GM23338 (cell line): ENCODE data around the gene SHISA2. TPM values are rescaled to one million over a fixed set of nuclear protein-coding genes. Genes with fewer than 3 reads are reported as not detected.
"Not testable (repeated sequence)": the region's sequence is repeated elsewhere in the genome, so short reads cannot be mapped to it uniquely, and the experiment has no call there.

ENCODE experiments used
- ATAC-seq: fragments of 200-7000 bp; cut with Tn5 transposase; 3 replicates; pipeline ENCODE4 v1.9.1; 2020
- DNase-seq: peaks from one replicate; pipeline ENCODE4 v3.0.0-alpha.2; 2015; ENCODE audit warnings: low spot score
- H2AFZ ChIP-seq: fragments of 200-600 bp; sonication (generic); 2 replicates; pipeline ENCODE4 v1.8.0; 2016; ENCODE audit warnings: antibody characterized with exemption, mild to moderate bottlenecking, moderate library complexity
- H3F3A ChIP-seq: fragments of 200-600 bp; sonication (generic); replicated peaks from 2 replicates; pipeline ENCODE4 v1.8.0; 2017; ENCODE audit warnings: antibody characterized with exemption, mixed run types, low read depth
- H3K27ac ChIP-seq: fragments of 200-600 bp; sonication (generic); 2 replicates; pipeline ENCODE4 v1.6.1; 2016; ENCODE audit warnings: low read depth
- H3K27me3 ChIP-seq: fragments of 200-600 bp; sonication (generic); 2 replicates; pipeline ENCODE4 v1.8.0; 2016; ENCODE audit warnings: mild to moderate bottlenecking, mixed run types, moderate library complexity; ENCODE audit not compliant: insufficient read depth
- H3K36me3 ChIP-seq: fragments of 200-600 bp; sonication (generic); 2 replicates; pipeline ENCODE4 v1.8.0; 2016; ENCODE audit warnings: mild to moderate bottlenecking; ENCODE audit not compliant: insufficient read depth
- H3K4me1 ChIP-seq: fragments of 200-600 bp; sonication (generic); 2 replicates; pipeline ENCODE4 v1.8.0; 2016; ENCODE audit warnings: mild to moderate bottlenecking, moderate library complexity; ENCODE audit not compliant: insufficient read depth
- H3K4me2 ChIP-seq: fragments of 200-600 bp; sonication (generic); 2 replicates; pipeline ENCODE4 v1.7.1; 2017; ENCODE audit warnings: mixed run types
- H3K4me3 ChIP-seq: fragments of 200-600 bp; sonication (generic); 2 replicates; pipeline ENCODE4 v1.6.1; 2016; ENCODE audit warnings: mixed run types
- H3K79me2 ChIP-seq: fragments of 200-600 bp; sonication (generic); replicated peaks from 2 replicates; pipeline ENCODE4 v1.8.0; 2017; ENCODE audit warnings: mild to moderate bottlenecking; ENCODE audit not compliant: insufficient read depth
- H3K9me2 ChIP-seq: fragments of 200-600 bp; sonication (generic); 2 replicates; pipeline ENCODE4 v1.8.0; 2017; ENCODE audit not compliant: insufficient read depth
- H4K20me1 ChIP-seq: fragments of 200-600 bp; sonication (generic); replicated peaks from 2 replicates; pipeline ENCODE4 v1.8.0; 2017; ENCODE audit warnings: mild to moderate bottlenecking; ENCODE audit not compliant: insufficient read depth
- H3K27ac Mint-ChIP-seq: 2 replicates; pipeline ENCODE4 v1.8.0; 2020; ENCODE audit warnings: inconsistent platforms, mild to moderate bottlenecking, moderate library complexity, mixed read lengths
- H3K27me3 Mint-ChIP-seq: 3 replicates; pipeline ENCODE4 v1.8.0; 2022; ENCODE audit warnings: low read depth, mild to moderate bottlenecking, moderate library complexity, mixed read lengths, inconsistent platforms; ENCODE audit not compliant: insufficient read depth, poor library complexity
- H3K36me3 Mint-ChIP-seq: 3 replicates; pipeline ENCODE4 v1.8.0; 2021; ENCODE audit warnings: low read depth, mild to moderate bottlenecking, inconsistent platforms, moderate library complexity, mixed read lengths
- H3K4me1 Mint-ChIP-seq: 3 replicates; pipeline ENCODE4 v1.8.0; 2020; ENCODE audit warnings: mild to moderate bottlenecking, inconsistent platforms, mixed read lengths
- H3K4me3 Mint-ChIP-seq: 3 replicates; pipeline ENCODE4 v1.8.0; 2021; ENCODE audit warnings: moderate library complexity, mild to moderate bottlenecking, inconsistent platforms, mixed read lengths
- H3K9me3 Mint-ChIP-seq: 3 replicates; pipeline ENCODE4 v1.8.0; 2020; ENCODE audit warnings: moderate library complexity, mild to moderate bottlenecking, inconsistent platforms, mixed read lengths
- EZH2phosphoT487 ChIP-seq: fragments of 200-600 bp; sonication (generic); IDR thresholded peaks from one replicate; pipeline ENCODE4 v1.8.1; 2018; ENCODE audit warnings: antibody characterized with exemption; ENCODE audit not compliant: unreplicated experiment
- JUNB ChIP-seq: IDR thresholded peaks from one replicate; pipeline ENCODE4 v1.6.1; 2016; ENCODE audit warnings: antibody characterized with exemption; ENCODE audit not compliant: unreplicated experiment
- polyA plus RNA-seq: library from polyadenylated mRNA; unstranded; fragments of >200 nt; fragmentation: Nextera tagmentation; extraction: Ambion mirVana; gene quantifications from 2 replicates; pipeline ENCODE4 v1.2.1, GENCODE V29; 2016
- total RNA-seq: library from RNA; depleted of rRNA; stranded (reverse); fragments of >200 nt; shearing (Covaris generic); gene quantifications from 2 replicates; pipeline ENCODE4 v1.2.3, GENCODE V29; 2014
- TF ChIP-seq, protein P1 (sequence below): fragments of 250-450 bp; sonication (Bioruptor Pico); IDR thresholded peaks from 2 replicates; pipeline ENCODE4 v1.5.0; 2020; ENCODE audit warnings: mild to moderate bottlenecking, moderate library complexity
- TF ChIP-seq, protein P2 (sequence below), 2 experiments: fragments of 200-600 bp in 1 of 2; sonication (generic) in 1 of 2; conservative IDR thresholded peaks; 2 replicates each; pipeline versions ENCODE4 v1.5.1 to v1.6.1; 2016 to 2017; ENCODE audit warnings: antibody characterized with exemption in 2 of 2, low read depth in 2 of 2, mild to moderate bottlenecking in 2 of 2, moderate library complexity in 1 of 2

The SHISA2 gene
- total and polyA plus RNA-seq, 2 experiments from 2014 or later: 17.9 to 37.4 TPM

DNA sequence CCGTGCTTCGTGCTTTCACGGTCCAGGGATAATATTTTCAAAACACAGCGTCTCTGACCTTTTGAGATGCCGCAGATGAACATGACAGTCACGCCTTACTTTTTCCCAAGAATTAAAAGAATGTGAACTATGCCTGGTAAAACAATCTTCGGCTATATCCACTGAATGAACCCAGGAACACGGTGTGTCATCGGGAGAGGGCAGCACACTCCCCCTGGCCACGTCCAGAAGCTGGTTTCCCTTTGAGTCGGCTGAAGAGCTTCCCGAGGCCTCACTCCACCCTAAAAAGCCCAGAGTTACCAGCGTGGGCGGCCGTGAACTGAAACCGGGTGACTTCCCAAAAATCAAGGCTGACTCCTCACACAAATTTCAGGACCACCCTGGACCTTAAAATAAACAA is 22.9 kb upstream of the SHISA2 start (continued):
- TF ChIP-seq, protein P1, sequence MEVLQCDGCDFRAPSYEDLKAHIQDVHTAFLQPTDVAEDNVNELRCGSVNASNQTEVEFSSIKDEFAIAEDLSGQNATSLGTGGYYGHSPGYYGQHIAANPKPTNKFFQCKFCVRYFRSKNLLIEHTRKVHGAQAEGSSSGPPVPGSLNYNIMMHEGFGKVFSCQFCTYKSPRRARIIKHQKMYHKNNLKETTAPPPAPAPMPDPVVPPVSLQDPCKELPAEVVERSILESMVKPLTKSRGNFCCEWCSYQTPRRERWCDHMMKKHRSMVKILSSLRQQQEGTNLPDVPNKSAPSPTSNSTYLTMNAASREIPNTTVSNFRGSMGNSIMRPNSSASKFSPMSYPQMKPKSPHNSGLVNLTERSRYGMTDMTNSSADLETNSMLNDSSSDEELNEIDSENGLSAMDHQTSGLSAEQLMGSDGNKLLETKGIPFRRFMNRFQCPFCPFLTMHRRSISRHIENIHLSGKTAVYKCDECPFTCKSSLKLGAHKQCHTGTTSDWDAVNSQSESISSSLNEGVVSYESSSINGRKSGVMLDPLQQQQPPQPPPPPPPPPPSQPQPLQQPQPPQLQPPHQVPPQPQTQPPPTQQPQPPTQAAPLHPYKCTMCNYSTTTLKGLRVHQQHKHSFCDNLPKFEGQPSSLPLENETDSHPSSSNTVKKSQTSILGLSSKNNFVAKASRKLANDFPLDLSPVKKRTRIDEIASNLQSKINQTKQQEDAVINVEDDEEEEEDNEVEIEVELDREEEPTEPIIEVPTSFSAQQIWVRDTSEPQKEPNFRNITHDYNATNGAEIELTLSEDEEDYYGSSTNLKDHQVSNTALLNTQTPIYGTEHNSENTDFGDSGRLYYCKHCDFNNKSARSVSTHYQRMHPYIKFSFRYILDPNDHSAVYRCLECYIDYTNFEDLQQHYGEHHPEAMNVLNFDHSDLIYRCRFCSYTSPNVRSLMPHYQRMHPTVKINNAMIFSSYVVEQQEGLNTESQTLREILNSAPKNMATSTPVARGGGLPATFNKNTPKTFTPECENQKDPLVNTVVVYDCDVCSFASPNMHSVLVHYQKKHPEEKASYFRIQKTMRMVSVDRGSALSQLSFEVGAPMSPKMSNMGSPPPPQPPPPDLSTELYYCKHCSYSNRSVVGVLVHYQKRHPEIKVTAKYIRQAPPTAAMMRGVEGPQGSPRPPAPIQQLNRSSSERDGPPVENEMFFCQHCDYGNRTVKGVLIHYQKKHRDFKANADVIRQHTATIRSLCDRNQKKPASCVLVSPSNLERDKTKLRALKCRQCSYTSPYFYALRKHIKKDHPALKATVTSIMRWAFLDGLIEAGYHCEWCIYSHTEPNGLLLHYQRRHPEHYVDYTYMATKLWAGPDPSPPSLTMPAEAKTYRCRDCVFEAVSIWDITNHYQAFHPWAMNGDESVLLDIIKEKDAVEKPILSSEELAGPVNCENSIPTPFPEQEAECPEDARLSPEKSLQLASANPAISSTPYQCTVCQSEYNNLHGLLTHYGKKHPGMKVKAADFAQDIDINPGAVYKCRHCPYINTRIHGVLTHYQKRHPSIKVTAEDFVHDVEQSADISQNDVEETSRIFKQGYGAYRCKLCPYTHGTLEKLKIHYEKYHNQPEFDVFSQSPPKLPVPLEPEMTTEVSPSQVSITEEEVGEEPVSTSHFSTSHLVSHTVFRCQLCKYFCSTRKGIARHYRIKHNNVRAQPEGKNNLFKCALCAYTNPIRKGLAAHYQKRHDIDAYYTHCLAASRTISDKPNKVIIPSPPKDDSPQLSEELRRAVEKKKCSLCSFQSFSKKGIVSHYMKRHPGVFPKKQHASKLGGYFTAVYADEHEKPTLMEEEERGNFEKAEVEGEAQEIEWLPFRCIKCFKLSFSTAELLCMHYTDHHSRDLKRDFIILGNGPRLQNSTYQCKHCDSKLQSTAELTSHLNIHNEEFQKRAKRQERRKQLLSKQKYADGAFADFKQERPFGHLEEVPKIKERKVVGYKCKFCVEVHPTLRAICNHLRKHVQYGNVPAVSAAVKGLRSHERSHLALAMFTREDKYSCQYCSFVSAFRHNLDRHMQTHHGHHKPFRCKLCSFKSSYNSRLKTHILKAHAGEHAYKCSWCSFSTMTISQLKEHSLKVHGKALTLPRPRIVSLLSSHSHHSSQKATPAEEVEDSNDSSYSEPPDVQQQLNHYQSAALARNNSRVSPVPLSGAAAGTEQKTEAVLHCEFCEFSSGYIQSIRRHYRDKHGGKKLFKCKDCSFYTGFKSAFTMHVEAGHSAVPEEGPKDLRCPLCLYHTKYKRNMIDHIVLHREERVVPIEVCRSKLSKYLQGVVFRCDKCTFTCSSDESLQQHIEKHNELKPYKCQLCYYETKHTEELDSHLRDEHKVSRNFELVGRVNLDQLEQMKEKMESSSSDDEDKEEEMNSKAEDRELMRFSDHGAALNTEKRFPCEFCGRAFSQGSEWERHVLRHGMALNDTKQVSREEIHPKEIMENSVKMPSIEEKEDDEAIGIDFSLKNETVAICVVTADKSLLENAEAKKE (CRISPR knock-in tag): no peak
- no peak for TF ChIP-seq EZH2phosphoT487
- TF ChIP-seq JUNB: no peak

DNA sequence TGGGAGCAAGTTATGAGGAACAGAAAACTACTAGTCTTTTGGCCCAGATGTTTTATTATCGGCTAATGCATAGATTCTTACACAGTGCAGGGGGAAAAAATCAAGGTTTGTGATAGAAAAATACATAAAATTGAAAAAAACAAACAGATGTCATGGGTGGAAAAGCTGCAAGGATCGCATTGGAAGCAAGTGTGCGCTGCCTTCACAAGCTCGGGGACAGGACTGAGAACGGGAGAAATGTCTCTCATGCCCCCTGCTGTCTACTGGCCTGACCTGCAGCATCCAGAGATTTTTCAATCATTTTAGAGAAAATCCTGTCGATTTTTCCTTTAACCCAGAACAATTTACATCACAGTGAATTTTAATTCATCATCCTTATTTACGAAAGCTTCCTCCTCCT is 20.5 kb upstream of the SHISA2 start:
- not testable (repeated sequence) for H3K36me3 ChIP-seq, H3K4me2 ChIP-seq, H3K9me3 Mint-ChIP-seq, DNase-seq, H3K36me3 Mint-ChIP-seq, H3K27ac Mint-ChIP-seq, H3K4me3 Mint-ChIP-seq, H3K4me3 ChIP-seq, H4K20me1 ChIP-seq, H3F3A ChIP-seq, H3K4me1 Mint-ChIP-seq, H2AFZ ChIP-seq, H3K27me3 ChIP-seq, H3K27ac ChIP-seq, H3K9me2 ChIP-seq, H3K27me3 Mint-ChIP-seq, H3K79me2 ChIP-seq, H3K4me1 ChIP-seq
- peak; percentile 83 for ATAC-seq
- TF ChIP-seq, protein P2, sequence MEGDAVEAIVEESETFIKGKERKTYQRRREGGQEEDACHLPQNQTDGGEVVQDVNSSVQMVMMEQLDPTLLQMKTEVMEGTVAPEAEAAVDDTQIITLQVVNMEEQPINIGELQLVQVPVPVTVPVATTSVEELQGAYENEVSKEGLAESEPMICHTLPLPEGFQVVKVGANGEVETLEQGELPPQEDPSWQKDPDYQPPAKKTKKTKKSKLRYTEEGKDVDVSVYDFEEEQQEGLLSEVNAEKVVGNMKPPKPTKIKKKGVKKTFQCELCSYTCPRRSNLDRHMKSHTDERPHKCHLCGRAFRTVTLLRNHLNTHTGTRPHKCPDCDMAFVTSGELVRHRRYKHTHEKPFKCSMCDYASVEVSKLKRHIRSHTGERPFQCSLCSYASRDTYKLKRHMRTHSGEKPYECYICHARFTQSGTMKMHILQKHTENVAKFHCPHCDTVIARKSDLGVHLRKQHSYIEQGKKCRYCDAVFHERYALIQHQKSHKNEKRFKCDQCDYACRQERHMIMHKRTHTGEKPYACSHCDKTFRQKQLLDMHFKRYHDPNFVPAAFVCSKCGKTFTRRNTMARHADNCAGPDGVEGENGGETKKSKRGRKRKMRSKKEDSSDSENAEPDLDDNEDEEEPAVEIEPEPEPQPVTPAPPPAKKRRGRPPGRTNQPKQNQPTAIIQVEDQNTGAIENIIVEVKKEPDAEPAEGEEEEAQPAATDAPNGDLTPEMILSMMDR (conservative IDR thresholded peaks at IDR 0.05; ENCODE audit: low read depth in 2 of 2): peak in 1 of 2 experiments; percentile 60; a peak in 2 of 4 replicates
